PFSK-1 (cell line): ENCODE data around the gene RNF112.

Source experiments
- FOXP2 ChIP-seq: optimal IDR thresholded peaks from 2 replicates; pipeline ENCODE3; 2011; ENCODE audit warnings: borderline replicate concordance, control low read depth, inconsistent platforms; ENCODE audit not compliant: insufficient read depth; ENCODE audit errors: extremely low read length, extremely low read depth
- POLR2AphosphoS5 ChIP-seq: IDR thresholded peaks from 2 replicates; pipeline ENCODE4 v1.6.1; 2012; ENCODE audit warnings: low read depth, mild to moderate bottlenecking, control low read depth, low read length, moderate library complexity
- SIN3A ChIP-seq: IDR thresholded peaks from 2 replicates; pipeline ENCODE4 v1.6.1; 2012; ENCODE audit warnings: mild to moderate bottlenecking, low read length, moderate library complexity, borderline replicate concordance; ENCODE audit not compliant: insufficient read depth
- TAF1 ChIP-seq: IDR thresholded peaks from 2 replicates; pipeline ENCODE4 v1.6.1; 2012; ENCODE audit warnings: low read length, control low read depth, borderline replicate concordance; ENCODE audit not compliant: insufficient read depth
- TF ChIP-seq, protein P1 (sequence below), 2 experiments: IDR thresholded peaks; 2 replicates each; pipeline versions ENCODE4 v1.6.1 to v1.8.0; 2011 to 2012; ENCODE audit warnings: low read depth in 2 of 2, low read length in 2 of 2, control low read depth in 1 of 2, inconsistent platforms in 1 of 2, mild to moderate bottlenecking in 1 of 2, moderate library complexity in 1 of 2; ENCODE audit not compliant: insufficient read depth in 1 of 2

Gene RNF112

GRCh38 chr17:19399750-19400450 lies 11.1 kb upstream of the RNF112 start:
- TF ChIP-seq TAF1 = no peak

DNA sequence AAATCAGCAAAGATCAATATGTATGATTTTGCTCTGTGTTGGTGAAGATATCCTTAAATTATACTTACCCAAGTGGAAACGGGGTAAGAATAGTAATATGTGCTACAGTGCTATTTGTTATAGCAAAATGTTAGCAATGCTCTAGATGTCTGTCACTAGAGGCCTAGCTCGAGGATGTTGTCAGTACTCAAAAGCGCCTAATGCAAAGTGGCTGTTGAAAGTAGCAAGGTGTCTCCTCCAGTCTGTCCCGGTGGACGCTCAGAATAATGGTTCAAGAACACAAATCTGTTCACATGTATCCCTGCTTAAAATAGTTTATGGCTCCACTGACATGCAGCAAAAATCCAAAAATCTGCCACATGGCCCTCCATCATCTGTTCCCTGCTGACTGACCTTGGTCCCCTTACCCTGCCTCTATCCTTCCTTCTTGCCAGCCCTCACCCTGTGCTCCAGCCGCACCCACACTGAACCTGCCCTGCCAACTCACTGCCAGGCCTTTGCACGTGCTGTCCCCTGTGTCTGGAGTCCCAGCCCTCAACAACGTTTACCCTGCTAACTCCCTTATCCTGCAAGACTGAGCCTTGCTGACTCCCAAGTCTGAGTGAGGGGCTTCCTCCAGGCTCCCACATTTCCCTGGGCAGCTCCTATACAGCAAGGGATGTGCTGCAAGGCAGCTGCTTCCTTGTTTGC lies 9.6 kb upstream of the RNF112 start:
- TF ChIP-seq, protein P1, sequence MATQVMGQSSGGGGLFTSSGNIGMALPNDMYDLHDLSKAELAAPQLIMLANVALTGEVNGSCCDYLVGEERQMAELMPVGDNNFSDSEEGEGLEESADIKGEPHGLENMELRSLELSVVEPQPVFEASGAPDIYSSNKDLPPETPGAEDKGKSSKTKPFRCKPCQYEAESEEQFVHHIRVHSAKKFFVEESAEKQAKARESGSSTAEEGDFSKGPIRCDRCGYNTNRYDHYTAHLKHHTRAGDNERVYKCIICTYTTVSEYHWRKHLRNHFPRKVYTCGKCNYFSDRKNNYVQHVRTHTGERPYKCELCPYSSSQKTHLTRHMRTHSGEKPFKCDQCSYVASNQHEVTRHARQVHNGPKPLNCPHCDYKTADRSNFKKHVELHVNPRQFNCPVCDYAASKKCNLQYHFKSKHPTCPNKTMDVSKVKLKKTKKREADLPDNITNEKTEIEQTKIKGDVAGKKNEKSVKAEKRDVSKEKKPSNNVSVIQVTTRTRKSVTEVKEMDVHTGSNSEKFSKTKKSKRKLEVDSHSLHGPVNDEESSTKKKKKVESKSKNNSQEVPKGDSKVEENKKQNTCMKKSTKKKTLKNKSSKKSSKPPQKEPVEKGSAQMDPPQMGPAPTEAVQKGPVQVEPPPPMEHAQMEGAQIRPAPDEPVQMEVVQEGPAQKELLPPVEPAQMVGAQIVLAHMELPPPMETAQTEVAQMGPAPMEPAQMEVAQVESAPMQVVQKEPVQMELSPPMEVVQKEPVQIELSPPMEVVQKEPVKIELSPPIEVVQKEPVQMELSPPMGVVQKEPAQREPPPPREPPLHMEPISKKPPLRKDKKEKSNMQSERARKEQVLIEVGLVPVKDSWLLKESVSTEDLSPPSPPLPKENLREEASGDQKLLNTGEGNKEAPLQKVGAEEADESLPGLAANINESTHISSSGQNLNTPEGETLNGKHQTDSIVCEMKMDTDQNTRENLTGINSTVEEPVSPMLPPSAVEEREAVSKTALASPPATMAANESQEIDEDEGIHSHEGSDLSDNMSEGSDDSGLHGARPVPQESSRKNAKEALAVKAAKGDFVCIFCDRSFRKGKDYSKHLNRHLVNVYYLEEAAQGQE (IDR thresholded peaks at IDR 0.05; ENCODE audit: insufficient read depth in 1 of 2, low read depth in 2 of 2, low read length in 2 of 2) = no peak
- TF ChIP-seq FOXP2 = no peak
- TF ChIP-seq POLR2AphosphoS5 = no peak
- TF ChIP-seq SIN3A = no peak
- no peak for TF ChIP-seq TAF1

GRCh38 chr17:19402171-19402570 lies 8.9 kb upstream of the RNF112 start:
- TF ChIP-seq, protein P1 (IDR thresholded peaks at IDR 0.05; ENCODE audit: insufficient read depth in 1 of 2, low read depth in 2 of 2, low read length in 2 of 2) = no peak
- TF ChIP-seq FOXP2 (no peak), TAF1 (no peak), POLR2AphosphoS5 (no peak), SIN3A (no peak)

GRCh38 chr17:19403021-19403420 lies 8.0 kb upstream of the RNF112 start:
- no peak for TF ChIP-seq SIN3A
- no peak for TF ChIP-seq POLR2AphosphoS5
- no peak for TF ChIP-seq FOXP2
- TF ChIP-seq, protein P1 (IDR thresholded peaks at IDR 0.05; ENCODE audit: insufficient read depth in 1 of 2, low read depth in 2 of 2, low read length in 2 of 2) = no peak
- no peak for TF ChIP-seq TAF1

GRCh38 chr17:19404264-19404663 lies 6.8 kb upstream of the RNF112 start:
- TF ChIP-seq TAF1 (no peak), POLR2AphosphoS5 (no peak), SIN3A (no peak)

- TF ChIP-seq SIN3A = no peak
- TF ChIP-seq TAF1 = no peak
- TF ChIP-seq, protein P1 (IDR thresholded peaks at IDR 0.05; ENCODE audit: insufficient read depth in 1 of 2, low read depth in 2 of 2, low read length in 2 of 2) = no peak
- TF ChIP-seq FOXP2 = no peak
Observed at GRCh38 chr17:19405114-19405513, 5.9 kb upstream of the RNF112 start.
